Measurements from ENCODE around the gene ZNF611.
A peak's percentile ranks its signal among the peaks of the same experiment; 100 is the strongest.
"Not testable (repeated sequence)": the region's sequence is repeated elsewhere in the genome, so short reads cannot be mapped to it uniquely, and the experiment has no call there.

ZNF611 gene

DNA sequence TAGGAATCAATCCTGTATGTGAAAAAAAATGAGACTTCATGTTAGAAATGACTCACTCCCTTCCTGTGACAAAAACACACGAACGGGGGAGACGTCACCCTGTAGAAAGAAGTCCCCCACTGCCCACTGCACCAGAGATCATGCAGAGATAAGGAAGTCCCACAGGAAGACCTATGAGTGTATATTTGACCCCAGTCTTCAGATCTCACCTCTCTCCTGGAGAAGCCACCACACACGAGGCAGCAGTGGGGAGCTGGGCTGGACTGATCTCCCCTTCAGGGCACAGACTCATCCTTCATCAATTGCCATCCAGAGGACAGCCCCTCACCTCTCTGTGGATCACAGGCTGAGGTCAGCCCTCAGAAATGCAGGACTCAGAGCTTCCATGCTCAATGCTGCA, 18.9 kb downstream of the ZNF611 start:
- DNase-seq: peak; percentile 43

DNA sequence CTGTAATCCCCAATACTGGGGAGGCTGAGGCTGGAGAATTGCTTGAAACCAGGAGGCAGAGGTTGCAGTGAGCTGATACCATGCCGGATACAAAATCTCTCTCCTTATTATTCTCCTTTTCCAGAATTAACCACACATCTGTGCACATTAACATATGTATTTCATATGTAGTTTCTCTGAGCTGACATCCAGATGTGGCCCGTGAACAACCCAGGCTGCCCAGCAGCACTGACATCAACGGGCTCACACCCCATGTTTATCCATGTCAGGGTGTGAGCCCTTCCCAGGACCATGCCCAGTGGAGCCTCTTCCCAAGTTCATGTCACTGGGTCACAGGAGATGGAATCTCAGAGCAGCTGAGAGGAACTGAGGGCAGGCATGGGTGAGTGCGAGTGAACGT, 19.5 kb downstream of the ZNF611 start:
- not testable (repeated sequence) for DNase-seq

DNA sequence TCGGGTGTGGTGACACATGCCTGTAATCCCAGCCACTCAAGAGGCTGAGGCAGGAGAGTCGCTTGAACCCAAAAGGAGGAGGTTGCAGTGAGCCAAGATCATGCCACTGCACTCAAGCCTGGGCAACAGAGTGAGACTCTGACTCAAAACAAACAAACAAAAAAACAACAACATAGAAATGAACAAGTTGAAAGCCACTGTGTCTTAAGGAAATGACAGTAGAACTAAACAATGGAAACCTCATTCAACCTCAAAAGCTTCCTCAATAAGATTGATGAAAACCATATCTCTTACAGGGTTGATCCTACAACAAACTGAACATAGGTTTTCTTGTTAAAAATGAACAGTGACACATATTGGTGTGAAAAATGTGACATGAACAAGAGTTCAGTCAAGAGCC, 21.8 kb downstream of the ZNF611 start:
- DNase-seq: not testable (repeated sequence)

DNA sequence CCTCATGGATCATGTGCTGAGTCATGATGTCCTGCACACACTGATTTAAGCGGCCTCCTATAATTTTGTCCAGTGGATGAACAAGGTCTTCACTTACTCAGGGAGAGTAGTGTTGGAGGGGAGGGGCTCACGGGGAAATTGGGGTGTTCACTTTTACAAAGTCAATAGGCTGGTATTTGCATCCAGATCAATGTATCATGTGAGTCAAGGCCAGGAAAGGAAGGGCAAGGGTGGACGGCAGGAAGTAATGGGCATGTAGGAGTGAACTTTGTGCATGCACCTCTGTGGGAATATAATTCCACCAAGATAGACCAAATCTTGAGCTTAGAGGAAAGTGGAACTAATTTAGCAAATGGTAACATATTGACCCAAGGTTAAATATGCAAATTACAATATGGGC, 23.2 kb downstream of the ZNF611 start:
- not testable (repeated sequence) for DNase-seq

DNA sequence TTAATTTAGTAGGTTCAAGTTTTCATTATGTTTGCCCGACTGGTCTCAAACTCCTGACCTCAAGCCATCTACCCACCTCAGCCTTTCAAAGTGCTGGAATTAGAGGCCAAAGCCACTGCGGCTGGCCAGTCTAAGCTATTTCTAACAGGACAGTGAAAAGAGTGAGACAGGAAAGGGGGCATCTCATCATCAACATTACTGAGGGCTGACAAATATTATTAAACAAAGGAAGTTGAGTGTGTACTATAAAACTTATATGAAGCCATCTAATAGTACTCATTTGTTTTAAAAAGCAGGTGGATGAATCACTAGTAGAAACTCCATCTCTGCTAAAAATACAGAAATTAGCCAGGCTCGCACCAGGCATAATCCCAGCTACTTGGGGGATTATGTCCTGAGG, 24.3 kb downstream of the ZNF611 start:
- DNase-seq: no peak

DNA sequence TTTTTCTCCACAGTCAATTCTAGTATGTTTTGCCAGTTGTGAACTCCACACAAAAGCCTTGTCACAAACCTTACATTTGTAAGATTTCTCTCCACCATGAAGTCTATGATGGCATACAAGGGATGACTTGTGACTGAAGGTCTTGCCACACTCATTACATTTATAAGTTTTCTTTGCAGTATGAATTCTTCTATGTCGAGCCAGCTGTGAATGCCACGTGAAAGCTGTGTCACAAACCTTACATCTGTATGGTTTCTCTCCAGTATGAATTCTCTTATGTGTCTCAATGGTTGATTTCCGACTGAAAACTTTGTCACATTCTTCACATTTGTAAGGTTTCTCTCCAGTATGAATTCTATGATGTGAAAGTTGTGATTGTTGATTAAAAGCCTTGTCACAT, 29.2 kb downstream of the ZNF611 start:
- not testable (repeated sequence) for DNase-seq

DNA sequence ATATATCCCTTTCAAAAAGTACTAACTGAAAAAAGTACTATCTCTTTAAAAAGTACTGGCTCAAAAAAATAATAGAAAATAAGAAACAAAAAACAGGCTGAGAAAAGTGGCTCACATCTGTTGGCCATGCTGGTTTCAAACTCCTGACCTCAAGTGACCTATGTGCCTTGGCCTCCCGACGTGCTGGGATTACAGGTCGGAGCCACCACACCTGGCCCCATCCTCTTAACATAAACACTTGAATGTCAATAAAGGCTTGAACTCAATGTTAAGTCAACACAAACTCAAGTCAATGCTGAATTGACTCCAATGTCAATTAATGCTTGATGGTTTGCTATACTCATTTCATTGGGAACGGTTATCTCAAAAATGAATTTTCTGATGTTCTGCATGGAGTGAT, 30.9 kb downstream of the ZNF611 start:
- no peak for DNase-seq

DNA sequence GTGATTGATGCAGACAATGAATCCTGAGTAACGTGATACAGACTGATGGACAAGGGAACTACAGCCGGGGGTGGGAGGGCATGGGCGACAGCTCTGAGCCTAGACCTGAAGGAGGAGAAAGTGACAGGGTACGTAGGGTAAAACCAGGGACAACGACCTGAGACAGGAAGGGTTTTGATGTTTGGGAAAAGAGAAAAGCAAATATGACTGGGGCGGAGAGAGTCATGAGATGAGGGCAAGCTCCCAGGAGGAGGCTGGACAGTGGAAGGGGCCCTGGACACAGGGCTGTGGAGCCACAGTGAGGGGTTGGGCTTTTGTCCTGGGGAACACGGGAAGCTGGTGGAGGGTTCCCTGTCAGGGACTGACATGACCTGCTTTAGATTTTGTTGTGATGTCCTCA, 34.2 kb downstream of the ZNF611 start:
- no peak for DNase-seq

DNA sequence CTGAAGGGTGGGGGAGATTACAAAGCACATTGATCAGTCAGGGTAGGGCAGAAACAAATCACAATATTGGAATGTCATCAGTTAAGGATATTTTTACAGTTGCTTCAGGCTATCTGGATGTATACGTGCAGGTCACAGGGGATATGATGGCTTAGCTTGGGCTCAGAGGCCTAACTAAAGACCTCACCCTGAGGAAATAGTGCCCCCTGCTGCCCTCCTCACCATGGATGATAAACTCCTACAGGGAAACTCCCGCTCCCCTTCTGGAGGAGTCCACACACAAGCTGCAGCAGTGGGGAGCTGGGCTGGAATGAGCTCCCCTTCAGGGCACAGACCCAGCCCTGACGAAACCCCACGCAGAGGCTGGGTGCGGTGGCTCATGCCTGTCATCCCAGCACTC, 35.3 kb downstream of the ZNF611 start:
- DNase-seq: not testable (repeated sequence)

DNA sequence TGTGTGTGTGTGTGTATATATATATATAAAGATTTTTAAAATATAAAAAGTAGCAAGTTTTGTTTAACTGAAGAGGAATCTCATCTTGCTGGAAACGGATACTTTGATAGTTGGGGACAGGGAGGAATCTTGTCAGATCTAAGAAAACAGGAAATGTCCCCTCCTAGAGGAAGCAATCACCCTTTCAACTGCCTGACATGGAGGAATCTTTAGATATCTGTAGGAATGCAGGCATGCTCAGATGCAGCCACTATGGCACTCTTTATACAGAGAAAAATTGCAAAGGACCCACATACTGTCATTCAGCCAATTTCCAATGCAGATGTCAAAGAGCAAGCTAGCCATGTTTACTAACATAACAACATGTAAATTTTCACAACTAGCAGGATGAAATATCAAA, 38.8 kb downstream of the ZNF611 start:
- DNase-seq: no peak

DNA sequence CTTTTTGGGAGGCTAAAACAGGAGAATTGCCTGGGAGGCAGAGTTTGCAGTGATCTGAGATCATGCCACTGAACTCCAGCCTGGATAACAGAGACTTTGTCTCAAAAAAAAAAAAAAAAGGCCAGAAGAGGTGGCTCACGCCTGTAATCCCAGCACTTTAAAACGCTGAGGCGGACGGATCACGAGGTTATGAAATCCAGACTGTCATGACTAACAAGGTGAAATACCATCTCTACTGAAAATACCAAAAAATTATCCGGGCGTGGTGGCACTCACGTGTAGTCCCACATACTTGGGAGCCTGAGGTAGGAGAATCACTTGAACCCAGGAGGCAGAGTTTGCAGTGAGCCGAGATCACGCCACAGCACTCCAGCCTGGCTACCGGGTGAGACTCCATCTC, 39.9 kb downstream of the ZNF611 start:
- no peak for DNase-seq

DNA sequence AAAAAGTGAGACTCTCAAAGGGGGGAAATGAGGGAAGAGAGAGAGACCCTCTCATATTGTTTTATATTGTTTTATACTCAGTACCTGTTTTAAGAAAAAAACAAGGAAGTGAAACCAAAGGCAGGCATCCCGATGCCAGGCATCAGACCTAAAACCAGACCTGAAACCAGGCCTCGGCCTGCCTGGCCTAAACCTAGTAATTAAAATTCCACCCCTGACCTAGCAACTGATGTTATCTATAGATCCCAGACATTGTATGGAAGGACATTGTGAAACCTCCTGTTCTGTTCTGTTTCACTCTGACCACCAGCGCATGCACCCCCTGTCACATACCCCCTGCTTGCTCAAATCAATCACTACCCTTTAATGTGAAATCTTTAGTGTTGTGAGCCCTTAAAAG, 40.6 kb downstream of the ZNF611 start:
- not testable (repeated sequence) for DNase-seq

DNA sequence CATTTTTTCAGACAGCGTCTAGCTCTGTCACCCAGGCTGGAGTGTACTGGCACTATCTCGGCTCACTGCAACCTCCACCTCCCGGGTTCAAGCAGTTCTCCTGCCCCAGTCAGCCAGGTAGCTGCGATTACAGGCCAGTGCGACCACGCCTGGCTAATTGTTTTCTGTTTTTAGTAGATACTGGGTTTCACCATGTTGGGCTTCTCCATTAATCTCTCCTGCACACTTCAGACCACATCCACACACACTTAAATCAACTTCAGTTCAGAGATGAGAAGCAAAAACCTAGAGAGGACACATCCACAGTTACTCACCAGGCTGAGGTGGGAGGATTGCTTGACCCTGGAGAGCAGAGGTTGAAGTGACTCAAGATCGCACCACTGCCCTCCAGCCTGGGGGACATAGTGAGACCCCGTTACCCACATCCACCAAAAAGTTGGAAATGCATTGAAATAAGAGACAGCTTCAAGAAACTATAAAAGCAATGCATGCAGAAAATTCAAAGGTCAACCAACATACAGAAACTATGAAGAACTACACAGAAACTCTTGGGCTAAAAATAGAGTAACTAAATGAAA, 42.3 kb downstream of the ZNF611 start:
- no peak for DNase-seq

DNA sequence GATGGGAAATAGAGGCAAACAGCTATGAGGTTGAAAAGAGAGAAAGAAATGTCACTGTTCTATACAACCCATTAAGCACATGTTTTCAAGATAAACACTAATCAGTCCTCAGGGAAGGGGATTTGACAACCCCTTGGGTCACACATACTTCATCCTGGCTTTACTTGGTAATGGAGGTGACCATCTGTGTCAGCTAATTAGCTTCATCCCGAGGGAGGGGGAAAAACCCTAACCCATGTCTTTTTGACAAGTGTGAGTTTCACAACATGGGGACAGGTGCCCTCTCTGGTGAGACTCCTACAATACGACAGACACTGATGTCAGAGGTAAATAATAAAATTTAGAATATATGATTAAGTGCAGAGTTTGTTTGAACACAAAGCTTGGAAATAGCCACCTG, 43.1 kb downstream of the ZNF611 start:
- no peak for DNase-seq

DNA sequence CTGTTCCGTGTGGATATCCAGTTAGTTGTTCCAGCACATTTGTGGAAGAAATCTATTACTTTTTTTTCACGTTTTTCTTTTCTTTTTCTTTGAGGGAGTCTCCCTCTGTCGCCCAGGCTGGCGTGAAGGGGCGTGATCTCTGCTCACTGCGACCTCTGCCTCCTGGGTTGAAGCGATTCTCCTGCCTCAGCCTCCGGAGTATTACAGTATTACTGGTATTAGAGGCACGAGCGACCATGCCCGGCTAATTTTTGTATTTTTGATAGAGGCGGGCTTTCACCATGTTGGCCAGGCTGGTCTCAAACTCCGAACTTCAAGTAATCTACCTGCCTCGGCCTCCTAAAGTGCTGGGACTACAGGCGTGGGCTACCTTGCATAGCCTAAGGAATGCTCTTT, 43.6 kb downstream of the ZNF611 start:
- no peak for DNase-seq

DNA sequence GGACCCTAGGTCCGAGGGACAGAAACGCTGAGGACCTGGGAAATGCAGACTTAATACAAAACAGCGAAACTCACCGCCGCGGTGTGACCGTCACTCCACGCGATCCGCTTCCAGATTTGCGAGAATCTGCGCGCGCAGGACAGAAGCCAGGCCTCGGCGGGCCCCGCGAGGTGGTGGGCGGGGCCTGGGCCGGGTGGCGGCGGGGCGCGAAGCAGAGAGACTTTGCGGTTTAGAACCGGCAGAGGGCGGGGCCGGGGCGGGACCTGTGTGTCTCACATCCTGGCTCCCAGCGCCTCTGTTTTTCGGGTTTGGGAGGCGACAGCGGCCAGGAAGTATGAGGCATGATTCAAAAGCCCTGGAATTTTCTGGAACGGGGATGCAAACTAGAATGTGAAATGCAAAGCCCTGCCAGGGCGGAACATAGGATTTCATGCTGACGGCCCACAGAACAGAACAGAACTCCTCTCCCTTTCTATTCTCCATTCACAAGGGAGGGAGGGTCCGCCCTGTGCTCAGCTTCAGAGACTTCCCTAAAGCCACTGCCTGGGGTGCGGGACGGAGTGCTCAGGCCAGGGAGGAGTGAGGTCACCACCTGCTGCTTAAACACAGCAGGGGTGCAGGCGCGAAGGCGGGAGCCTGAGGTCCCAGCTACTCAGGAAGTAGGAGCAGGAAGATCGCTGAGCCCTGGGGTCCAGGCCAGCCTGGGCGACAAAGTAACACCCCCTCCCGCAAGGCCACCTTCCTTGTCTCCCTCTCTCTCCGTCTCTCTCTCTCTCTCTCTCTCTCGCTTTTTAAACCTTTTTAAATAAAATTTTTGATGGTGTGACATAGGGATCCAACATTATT, 44.3 kb downstream of the ZNF611 start:
- peak; percentile 91 for DNase-seq

DNA sequence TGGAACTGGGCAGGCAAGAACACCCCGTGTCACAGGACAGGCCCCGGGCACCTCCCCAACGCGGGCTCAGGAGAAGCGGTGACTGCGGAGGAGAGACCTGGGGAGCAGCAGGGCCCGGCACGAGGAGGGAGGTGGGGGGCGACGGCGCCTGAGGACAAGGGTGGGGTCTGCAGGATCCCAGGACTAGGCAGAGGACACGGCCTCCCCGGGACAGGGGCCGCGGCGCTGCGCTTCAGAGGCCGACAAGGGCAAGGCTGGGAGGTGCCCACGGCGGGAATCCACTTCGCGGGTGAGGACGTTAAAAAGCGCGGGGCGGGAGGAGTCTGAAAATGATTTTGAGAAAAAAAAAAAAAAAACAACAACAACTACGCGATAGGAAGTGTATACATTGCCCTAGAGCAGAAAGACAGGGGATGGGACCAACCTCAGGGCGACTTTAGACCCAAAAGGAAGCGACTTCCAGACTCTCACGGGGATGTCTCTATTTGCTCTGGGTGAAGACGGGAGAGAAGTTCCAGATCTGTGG, 44.9 kb downstream of the ZNF611 start:
- no peak for DNase-seq

DNA sequence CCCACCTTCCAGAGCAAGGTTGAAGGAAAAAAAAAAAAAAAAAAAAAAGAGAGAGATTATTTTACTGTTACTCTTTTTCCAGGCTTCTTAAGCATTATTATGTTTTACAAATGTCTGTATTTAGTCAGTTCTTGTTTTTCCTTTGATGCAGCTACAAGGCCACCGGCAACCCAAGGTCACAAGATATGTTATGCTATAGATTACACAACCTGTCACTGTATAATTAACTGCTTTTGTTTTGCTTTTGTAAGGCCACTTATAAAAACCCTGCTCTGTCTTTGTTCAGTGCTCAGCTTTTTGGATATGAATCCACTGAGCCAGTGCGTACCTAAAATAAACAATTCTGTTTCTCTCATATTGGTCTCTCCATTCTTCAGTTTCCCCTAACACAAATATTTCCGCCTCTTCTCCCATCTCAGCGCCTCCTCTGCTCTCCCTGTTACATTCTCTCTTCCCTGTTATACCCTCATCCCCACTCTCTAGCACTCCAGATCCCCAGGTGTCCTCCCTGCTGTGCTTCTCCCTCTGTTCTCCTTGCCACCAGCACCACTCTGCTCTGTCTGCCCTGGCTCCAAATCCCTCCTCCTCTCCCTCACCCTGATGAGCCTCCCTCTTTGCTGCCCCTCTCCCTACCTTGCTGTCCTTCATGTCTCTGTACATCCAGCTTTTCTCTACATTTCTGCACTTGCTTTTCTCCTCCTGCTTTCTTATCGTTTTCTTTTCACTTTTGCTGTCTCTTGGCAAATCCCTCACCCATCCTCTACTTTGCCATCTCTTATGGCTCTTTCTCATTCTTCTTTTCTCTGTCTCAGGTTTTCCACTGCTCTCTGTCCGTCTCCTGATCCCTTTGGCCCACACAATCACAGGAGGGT, 45.7 kb downstream of the ZNF611 start:
- DNase-seq: not testable (repeated sequence)

DNA sequence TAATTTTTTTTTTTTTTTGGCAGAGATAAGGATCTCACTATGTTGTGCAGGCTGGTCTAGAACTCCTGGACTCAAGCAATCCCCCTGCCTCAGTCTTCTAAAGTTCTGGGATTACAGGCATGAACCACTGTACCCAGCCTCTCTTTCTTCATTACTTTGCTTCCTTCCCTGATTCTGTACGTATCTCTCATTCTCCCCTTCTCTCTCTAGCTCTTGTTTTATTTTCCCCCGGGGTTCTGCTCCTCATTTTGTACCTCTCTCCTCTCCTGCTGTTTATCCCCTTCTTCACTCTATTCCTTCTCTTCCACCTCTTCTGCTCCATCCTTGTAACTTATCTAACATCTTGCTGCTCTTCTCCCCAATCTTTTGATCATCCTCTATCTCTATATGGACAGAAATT, 46.5 kb downstream of the ZNF611 start:
- DNase-seq: no peak

DNA sequence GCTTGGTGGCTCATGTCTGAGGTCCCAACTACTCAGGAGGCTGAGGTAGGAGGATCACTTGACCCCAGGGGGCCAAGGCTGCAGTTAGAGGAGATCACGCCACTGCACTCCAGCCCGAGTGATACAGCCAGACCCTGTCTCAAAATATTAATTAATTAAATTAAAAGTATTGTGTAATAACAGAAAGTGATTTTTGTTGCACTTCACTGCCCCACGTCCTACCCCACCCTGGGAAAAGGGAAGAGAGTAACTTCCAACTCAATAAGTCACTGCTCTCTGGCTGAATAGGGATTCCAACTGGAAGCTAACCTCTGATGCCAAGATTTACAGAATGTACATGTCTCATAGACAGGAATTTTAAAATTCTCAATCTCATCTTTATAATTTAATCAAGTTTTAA, 47.2 kb downstream of the ZNF611 start:
- no peak for DNase-seq

DNA sequence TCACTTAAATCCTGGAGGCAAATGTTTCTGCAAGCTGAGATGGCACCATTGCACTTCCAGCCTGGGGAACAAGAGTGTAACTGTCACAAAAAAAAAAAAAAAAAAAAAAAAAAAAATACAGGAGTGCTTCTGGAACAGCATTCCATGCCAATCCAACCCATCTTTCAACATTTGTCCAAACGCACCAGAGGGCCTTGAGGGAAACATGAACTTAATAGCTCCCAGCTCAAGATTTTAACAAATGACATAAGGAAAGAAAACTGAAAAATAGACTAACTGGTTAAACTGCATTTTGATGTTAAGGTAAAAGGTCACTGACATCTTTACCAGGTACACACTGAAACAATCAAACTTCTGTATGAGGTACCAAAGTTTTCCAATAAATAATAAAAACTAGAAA, 49.0 kb downstream of the ZNF611 start:
- DNase-seq: no peak

DNA sequence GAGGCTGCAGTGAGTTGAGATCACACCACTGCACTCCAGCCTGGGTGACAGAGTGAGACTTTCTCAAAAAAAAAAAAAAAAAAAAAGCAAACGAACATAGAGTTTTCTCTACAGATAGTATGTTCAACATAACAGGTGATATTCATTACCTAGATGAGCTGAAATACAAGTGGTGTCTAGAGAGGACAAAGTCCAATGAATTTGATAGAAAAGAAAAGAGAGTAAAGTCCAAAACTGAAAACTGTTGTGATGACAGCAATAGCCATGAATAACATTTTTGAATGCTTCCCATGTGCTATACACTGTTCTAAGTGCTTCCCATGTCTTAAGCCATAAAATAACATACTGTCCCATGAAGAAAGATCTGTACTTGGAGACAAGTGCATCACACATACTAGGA, 53.6 kb downstream of the ZNF611 start:
- not testable (repeated sequence) for DNase-seq

DNA sequence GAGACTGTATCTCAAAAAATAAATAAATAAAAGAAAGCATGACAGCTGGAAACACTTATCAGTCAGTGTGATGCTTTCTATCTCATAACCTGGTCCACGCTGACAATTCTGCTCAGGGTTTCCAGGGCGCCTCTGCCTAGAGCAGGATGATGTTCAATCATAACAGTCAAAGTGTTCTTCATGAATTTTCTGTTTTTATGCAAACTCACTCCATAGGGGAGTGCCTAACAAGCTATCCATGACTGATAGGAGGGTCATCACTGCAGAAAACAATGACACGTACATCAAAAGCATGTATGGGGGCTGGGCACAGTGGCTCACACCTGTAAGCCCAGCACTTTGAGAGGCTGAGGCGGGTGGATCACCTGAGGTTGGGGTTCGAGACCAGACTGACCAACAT, 55.2 kb downstream of the ZNF611 start:
- DNase-seq: no peak

DNA sequence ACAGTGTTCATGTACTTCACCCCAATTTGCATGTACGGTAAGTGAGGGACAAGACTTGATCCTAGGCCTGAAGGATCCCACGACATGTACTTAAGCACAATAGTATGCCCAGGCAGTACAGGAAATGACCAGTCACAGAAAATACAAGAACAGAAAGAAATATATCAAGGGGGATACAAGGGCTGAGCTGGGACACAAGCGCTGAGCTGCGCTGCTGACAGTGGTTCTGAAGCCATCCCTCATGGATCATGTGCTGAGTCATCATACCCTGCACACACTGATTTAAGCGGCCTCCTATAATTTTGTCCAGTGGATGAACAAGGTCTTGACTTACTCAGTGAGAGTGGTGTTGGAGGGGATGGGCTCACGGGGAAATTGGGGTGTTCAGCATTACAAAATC, 59.6 kb downstream of the ZNF611 start:
- not testable (repeated sequence) for DNase-seq

Data from CD4-positive, alpha-beta T cell treated with Interleukin-21 for 1 hour (primary cell).